MM.1S (cell line): ENCODE results near the gene TBC1D23.
"Not testable (repeated sequence)": the region's sequence is repeated elsewhere in the genome, so short reads cannot be mapped to it uniquely, and the experiment has no call there.

Source experiments
- DNase-seq: peaks from one replicate; pipeline ENCODE4 v3.0.0-alpha.2; 2015
- H2AFZ ChIP-seq: fragments of 300-600 bp; sonication (generic); 2 replicates; pipeline ENCODE4 v1.6.0; 2016; ENCODE audit warnings: antibody characterized with exemption, low read length
- H3F3A ChIP-seq: fragments of 300-600 bp; sonication (generic); 2 replicates; pipeline ENCODE4 v1.6.1; 2016; ENCODE audit warnings: mild to moderate bottlenecking, antibody characterized with exemption, low read length, moderate library complexity, mixed read lengths; ENCODE audit not compliant: insufficient read depth
- H3K27ac ChIP-seq: fragments of 300-600 bp; sonication (generic); 2 replicates; pipeline ENCODE4 v1.5.1; 2016; ENCODE audit warnings: mild to moderate bottlenecking, low read length
- H3K27me3 ChIP-seq: fragments of 300-600 bp; sonication (generic); replicated peaks from 2 replicates; pipeline ENCODE4 v1.6.0; 2016; ENCODE audit warnings: low read length; ENCODE audit not compliant: insufficient read depth
- H3K36me3 ChIP-seq: fragments of 300-600 bp; sonication (generic); replicated peaks from 2 replicates; pipeline ENCODE4 v1.6.1; 2016; ENCODE audit warnings: mild to moderate bottlenecking, low read length, mixed read lengths; ENCODE audit not compliant: insufficient read depth
- H3K4me1 ChIP-seq: fragments of 300-600 bp; sonication (generic); 2 replicates; pipeline ENCODE4 v1.6.1; 2016; ENCODE audit warnings: low read length, mixed read lengths
- H3K4me2 ChIP-seq: fragments of 300-600 bp; sonication (generic); 2 replicates; pipeline ENCODE4 v1.6.0; 2016; ENCODE audit warnings: low read depth, low read length
- H3K4me3 ChIP-seq: fragments of 300-600 bp; sonication (generic); 2 replicates; pipeline ENCODE4 v1.5.1; 2016; ENCODE audit warnings: low read length, mixed read lengths
- H3K79me2 ChIP-seq: fragments of 300-600 bp; sonication (generic); 2 replicates; pipeline ENCODE4 v1.6.1; 2016; ENCODE audit warnings: mixed run types, low read length, mixed read lengths
- H3K9ac ChIP-seq: fragments of 300-600 bp; sonication (generic); 2 replicates; pipeline ENCODE4 v1.6.1; 2016; ENCODE audit warnings: low read length, mixed read lengths
- H3K9me2 ChIP-seq: fragments of 300-600 bp; sonication (generic); replicated peaks from 2 replicates; pipeline ENCODE4 v1.6.1; 2016; ENCODE audit warnings: mild to moderate bottlenecking, low read length, mixed read lengths; ENCODE audit not compliant: insufficient read depth
- H3K9me3 ChIP-seq: fragments of 300-600 bp; sonication (generic); replicated peaks from 2 replicates; pipeline ENCODE4 v1.6.1; 2016; ENCODE audit warnings: mild to moderate bottlenecking, low read length, mixed read lengths; ENCODE audit not compliant: insufficient read depth
- H4K20me1 ChIP-seq: fragments of 300-600 bp; sonication (generic); 2 replicates; pipeline ENCODE4 v1.6.1; 2016; ENCODE audit warnings: mild to moderate bottlenecking, low read length, moderate library complexity, mixed read lengths; ENCODE audit not compliant: insufficient read depth
- CTCF ChIP-seq: fragments of 300-600 bp; sonication (generic); IDR thresholded peaks from 2 replicates; pipeline ENCODE4 v1.5.1; 2016; ENCODE audit warnings: antibody characterized with exemption, low read length, mixed read lengths
- EZH2 ChIP-seq: fragments of 300-600 bp; sonication (generic); optimal IDR thresholded peaks from 2 replicates; pipeline ENCODE3; 2017; ENCODE audit warnings: low read depth, mild to moderate bottlenecking, antibody characterized with exemption, low read length, mixed read lengths
- EZH2phosphoT487 ChIP-seq: fragments of 300-600 bp; sonication (generic); IDR thresholded peaks from 2 replicates; pipeline ENCODE4 v1.6.1; 2018; ENCODE audit warnings: antibody characterized with exemption, low read length

The TBC1D23 gene

GRCh38 chr3:100260081-100260684 is 609 bp upstream of the TBC1D23 start:
- peaks cover 7% of the 10 kb centered on the region for H3K4me1 ChIP-seq
- no peak overlapping the region for H3K27ac ChIP-seq

GRCh38 chr3:100261485-100261903 is 702 bp downstream of the TBC1D23 start:
- H3K79me2 ChIP-seq: peaks cover 52% of the 10 kb centered on the region
- no peaks in the 10 kb centered on the region for H3K9me3 ChIP-seq
- no peaks in the 10 kb centered on the region for H3K9me2 ChIP-seq
- TF ChIP-seq EZH2 (no peak), EZH2phosphoT487 (no peak), CTCF (no peak)
- no peak for DNase-seq
- no peaks in the 10 kb centered on the region for H3K36me3 ChIP-seq
- 0 out of 2 replicates have a peak, but pooled peaks cover under 1% of the 10 kb centered on the region for H4K20me1 ChIP-seq
- H2AFZ ChIP-seq: peak overlapping the region; percentile 78
- no peaks in the 10 kb centered on the region; the same call in 1 of the 2 replicates for H3F3A ChIP-seq
- peak overlapping the region; percentile 95 for H3K4me2 ChIP-seq
- peak overlapping the region; percentile 97 for H3K4me3 ChIP-seq
- no peaks in the 10 kb centered on the region for H3K27me3 ChIP-seq
- H3K9ac ChIP-seq: peak overlapping the region; percentile 83
- peaks cover 7% of the 10 kb centered on the region for H3K4me1 ChIP-seq
- H3K27ac ChIP-seq: peak overlapping the region; percentile 78; the same call in 1 of the 2 replicates

More at GRCh38 chr3:100260081-100260684, 609 bp upstream of the TBC1D23 start:
- H3F3A ChIP-seq: no peaks in the 10 kb centered on the region; the same call in 1 of the 2 replicates
- no peaks in the 10 kb centered on the region for H3K9me3 ChIP-seq
- no peaks in the 10 kb centered on the region for H3K36me3 ChIP-seq
- DNase-seq: no peak
- peak overlapping the region; percentile 53 for H3K4me3 ChIP-seq
- H3K79me2 ChIP-seq: peaks cover 43% of the 10 kb centered on the region
- TF ChIP-seq EZH2: no peak
- no peak for TF ChIP-seq EZH2phosphoT487
- no peak for TF ChIP-seq CTCF
- H3K4me2 ChIP-seq: peak overlapping the region; percentile 68
- peak overlapping the region; percentile 96 for H2AFZ ChIP-seq
- H3K27me3 ChIP-seq: no peaks in the 10 kb centered on the region
- no peaks in the 10 kb centered on the region for H4K20me1 ChIP-seq
- H3K9ac ChIP-seq: no peak overlapping the region
- H3K9me2 ChIP-seq: no peaks in the 10 kb centered on the region

- not testable (repeated sequence) for DNase-seq, H3K4me3 ChIP-seq, H3F3A ChIP-seq, H3K27ac ChIP-seq, H3K4me1 ChIP-seq, H3K4me2 ChIP-seq, H4K20me1 ChIP-seq, H3K9me2 ChIP-seq, H2AFZ ChIP-seq, H3K9me3 ChIP-seq, H3K9ac ChIP-seq, H3K36me3 ChIP-seq, H3K27me3 ChIP-seq
- peaks cover 66% of the 10 kb centered on the region for H3K79me2 ChIP-seq
These were observed 2.1 kb downstream of the TBC1D23 start for GRCh38 chr3:100262925-100263324.

- no peak for TF ChIP-seq EZH2phosphoT487
- TF ChIP-seq EZH2: no peak
- TF ChIP-seq CTCF: no peak
- H3K79me2 ChIP-seq: peaks cover 73% of the 10 kb centered on the region
- H3K9me2 ChIP-seq: no peaks in the 10 kb centered on the region
- no peak overlapping the region for H2AFZ ChIP-seq
- H4K20me1 ChIP-seq: 0 out of 2 replicates have a peak, but pooled peaks cover 4% of the 10 kb centered on the region
- no peak for DNase-seq
- no peaks in the 10 kb centered on the region for H3K9me3 ChIP-seq
- no peaks in the 10 kb centered on the region for H3K27me3 ChIP-seq
- no peak overlapping the region for H3K4me2 ChIP-seq
- H3F3A ChIP-seq: no peaks in the 10 kb centered on the region; the same call in 1 of the 2 replicates
- H3K36me3 ChIP-seq: no peaks in the 10 kb centered on the region
- no peak overlapping the region for H3K27ac ChIP-seq
- H3K4me1 ChIP-seq: peaks cover 7% of the 10 kb centered on the region
- no peak overlapping the region for H3K4me3 ChIP-seq
- H3K9ac ChIP-seq: no peak overlapping the region
These were observed 2.8 kb downstream of the TBC1D23 start for GRCh38 chr3:100263583-100263982.
